ENCODE measurements around the gene PRKCE.

The PRKCE gene

GRCh38 chr2:45770811-45771210 lies 119.3 kb downstream of the PRKCE start:
- WGBS, result 42% methylated on average over 1 of the region's 1 CpG

DNA sequence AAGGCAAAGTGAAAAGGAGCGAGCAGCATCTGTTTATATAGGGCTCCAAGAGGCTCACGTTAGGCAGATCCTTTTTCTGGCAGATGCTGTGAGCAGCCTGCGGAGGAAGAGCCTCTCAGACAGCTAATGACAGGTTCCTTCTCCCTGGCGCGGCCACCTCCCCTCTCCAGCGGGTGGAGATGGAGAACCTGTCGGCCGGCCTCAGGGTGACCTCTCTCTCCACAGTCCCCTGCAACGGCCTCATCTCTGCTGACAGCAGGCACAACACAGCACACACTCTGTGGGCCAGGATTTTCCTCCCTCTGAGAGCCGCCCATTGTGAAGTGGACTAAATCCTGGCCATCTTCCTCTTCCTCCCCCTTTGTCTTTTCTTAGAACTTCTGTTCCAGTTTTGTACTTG lies 119.8 kb downstream of the PRKCE start:
- H3K4me2 ChIP-seq (ENCODE audit: low read length, poor library complexity, severe bottlenecking), result no peak overlapping the region
- peaks cover 0 to 5% of the 10 kb centered on the region in 2 experiments for H3K27me3 ChIP-seq (ENCODE audit: control insufficient read depth in 1 of 2, insufficient read depth in 1 of 2, low read length in 2 of 2)
- no peak overlapping the region for H3K4ac ChIP-seq (ENCODE audit: low read depth in 1 of 2, low read length in 2 of 2)
- peaks cover 4% of the 10 kb centered on the region for H3K79me1 ChIP-seq (replicated peaks; ENCODE audit: low read length, poor library complexity, severe bottlenecking)
- H4K91ac ChIP-seq (ENCODE audit: low read length), result no peak overlapping the region
- WGBS, result 56% methylated on average over 10 of the region's 10 CpGs
- peak; percentile 23 for DNase-seq
- peak overlapping the region; percentile 69 for H3K9ac ChIP-seq (ENCODE audit: low read length)
- H3K14ac ChIP-seq (ENCODE audit: low read length in 2 of 2), result no peak overlapping the region
- H2BK5ac ChIP-seq (ENCODE audit: low read depth, low read length, poor library complexity, severe bottlenecking), result no peak overlapping the region
- no peak overlapping the region for H2AFZ ChIP-seq (ENCODE audit: low read depth, low read length)
- H2BK120ac ChIP-seq (ENCODE audit: low read depth, low read length), result no peak overlapping the region
- H2BK15ac ChIP-seq (ENCODE audit: low read depth, poor library complexity, severe bottlenecking), result no peak overlapping the region
- H3K27ac ChIP-seq (ENCODE audit: low read length, poor library complexity, severe bottlenecking), result no peak overlapping the region
- no peak overlapping the region for H2BK12ac ChIP-seq (ENCODE audit: low read length in 2 of 2)
- H4K8ac ChIP-seq (ENCODE audit: low read length), result no peak overlapping the region
- H3K9me3 ChIP-seq (ENCODE audit: control insufficient read depth, low read length), result no peaks in the 10 kb centered on the region
- H3K4me3 ChIP-seq (ENCODE audit: insufficient read depth in 1 of 2, low read depth in 1 of 2, low read length in 2 of 2), result peak overlapping the region in 1 of 2 experiments; percentile 73
- peaks cover 0 to 5% of the 10 kb centered on the region in 2 experiments for H3K36me3 ChIP-seq (ENCODE audit: control insufficient read depth in 1 of 2, insufficient read depth in 2 of 2, low read depth in 1 of 2, low read length in 2 of 2)
- no peak overlapping the region for H2AK5ac ChIP-seq (ENCODE audit: low read length, severe bottlenecking)
- H3K4me1 ChIP-seq (ENCODE audit: control insufficient read depth, insufficient read depth, low read depth, low read length), result no peaks in the 10 kb centered on the region
- H3K23ac ChIP-seq (ENCODE audit: low read length in 2 of 2), result no peak overlapping the region
- no peak overlapping the region for H3K18ac ChIP-seq (ENCODE audit: low read depth in 1 of 2, low read length in 2 of 2)

More at GRCh38 chr2:45770811-45771210, 119.3 kb downstream of the PRKCE start:
- DNase-seq, result peak; percentile 58
- Histone ChIP-seq H2BK5ac (ENCODE audit: low read depth, low read length, poor library complexity, severe bottlenecking) (no peak overlapping the region), H2BK15ac (ENCODE audit: low read depth, poor library complexity, severe bottlenecking) (no peak overlapping the region), H3K27me3 (ENCODE audit: control insufficient read depth in 1 of 2, insufficient read depth in 1 of 2, low read length in 2 of 2) (peaks cover 0 to 5% of the 10 kb centered on the region in 2 experiments), H3K4me2 (ENCODE audit: low read length, poor library complexity, severe bottlenecking) (no peak overlapping the region), H3K18ac (ENCODE audit: low read depth in 1 of 2, low read length in 2 of 2) (no peak overlapping the region), H3K36me3 (ENCODE audit: control insufficient read depth in 1 of 2, insufficient read depth in 2 of 2, low read depth in 1 of 2, low read length in 2 of 2) (peaks cover 0 to 5% of the 10 kb centered on the region in 2 experiments), H3K23ac (ENCODE audit: low read length in 2 of 2) (no peak overlapping the region), H2BK120ac (ENCODE audit: low read depth, low read length) (no peak overlapping the region), H3K9me3 (ENCODE audit: control insufficient read depth, low read length) (no peaks in the 10 kb centered on the region), H4K91ac (ENCODE audit: low read length) (no peak overlapping the region), H3K9ac (ENCODE audit: low read length) (peak overlapping the region; percentile 69), H2AK5ac (ENCODE audit: low read length, severe bottlenecking) (no peak overlapping the region), H3K4me3 (ENCODE audit: insufficient read depth in 1 of 2, low read depth in 1 of 2, low read length in 2 of 2) (peak overlapping the region in 1 of 2 experiments; percentile 73), H3K4ac (ENCODE audit: low read depth in 1 of 2, low read length in 2 of 2) (no peak overlapping the region), H3K4me1 (ENCODE audit: control insufficient read depth, insufficient read depth, low read depth, low read length) (no peaks in the 10 kb centered on the region), H3K79me1 (replicated peaks; ENCODE audit: low read length, poor library complexity, severe bottlenecking) (peaks cover 5% of the 10 kb centered on the region), H4K8ac (ENCODE audit: low read length) (no peak overlapping the region), H2BK12ac (ENCODE audit: low read length in 2 of 2) (no peak overlapping the region), H2AFZ (ENCODE audit: low read depth, low read length) (no peak overlapping the region), H3K27ac (ENCODE audit: low read length, poor library complexity, severe bottlenecking) (no peak overlapping the region), H3K14ac (ENCODE audit: low read length in 2 of 2) (no peak overlapping the region)

GRCh38 chr2:45772038-45772437 lies 120.6 kb downstream of the PRKCE start:
- H3K9ac ChIP-seq (ENCODE audit: low read length), result no peak overlapping the region
- DNase-seq, result no peak
- no peak overlapping the region for H2BK15ac ChIP-seq (ENCODE audit: low read depth, poor library complexity, severe bottlenecking)
- no peak overlapping the region for H2AFZ ChIP-seq (ENCODE audit: low read depth, low read length)
- no peak overlapping the region for H2BK120ac ChIP-seq (ENCODE audit: low read depth, low read length)
- no peak overlapping the region for H3K14ac ChIP-seq (ENCODE audit: low read length in 2 of 2)
- no peak overlapping the region for H4K8ac ChIP-seq (ENCODE audit: low read length)
- peaks cover 0 to 5% of the 10 kb centered on the region in 2 experiments for H3K27me3 ChIP-seq (ENCODE audit: control insufficient read depth in 1 of 2, insufficient read depth in 1 of 2, low read length in 2 of 2)
- H3K4ac ChIP-seq (ENCODE audit: low read depth in 1 of 2, low read length in 2 of 2), result no peak overlapping the region
- H2BK5ac ChIP-seq (ENCODE audit: low read depth, low read length, poor library complexity, severe bottlenecking), result no peak overlapping the region
- H3K36me3 ChIP-seq (ENCODE audit: control insufficient read depth in 1 of 2, insufficient read depth in 2 of 2, low read depth in 1 of 2, low read length in 2 of 2), result peaks cover 0 to 5% of the 10 kb centered on the region in 2 experiments
- H3K27ac ChIP-seq (ENCODE audit: low read length, poor library complexity, severe bottlenecking), result no peak overlapping the region
- peaks cover 4% of the 10 kb centered on the region for H3K79me1 ChIP-seq (replicated peaks; ENCODE audit: low read length, poor library complexity, severe bottlenecking)
- H2BK12ac ChIP-seq (ENCODE audit: low read length in 2 of 2), result no peak overlapping the region
- H2AK5ac ChIP-seq (ENCODE audit: low read length, severe bottlenecking), result no peak overlapping the region
- H3K23ac ChIP-seq (ENCODE audit: low read length in 2 of 2), result no peak overlapping the region
- H3K9me3 ChIP-seq (ENCODE audit: control insufficient read depth, low read length), result no peaks in the 10 kb centered on the region
- WGBS, result 47% methylated on average over 2 of the region's 2 CpGs
- no peak overlapping the region for H3K4me3 ChIP-seq (ENCODE audit: insufficient read depth in 1 of 2, low read depth in 1 of 2, low read length in 2 of 2)
- no peak overlapping the region for H4K91ac ChIP-seq (ENCODE audit: low read length)
- no peaks in the 10 kb centered on the region for H3K4me1 ChIP-seq (ENCODE audit: control insufficient read depth, insufficient read depth, low read depth, low read length)
- no peak overlapping the region for H3K18ac ChIP-seq (ENCODE audit: low read depth in 1 of 2, low read length in 2 of 2)
- no peak overlapping the region for H3K4me2 ChIP-seq (ENCODE audit: low read length, poor library complexity, severe bottlenecking)

- Histone ChIP-seq H3K23ac (ENCODE audit: low read length in 2 of 2) (no peak overlapping the region), H3K9me3 (ENCODE audit: control insufficient read depth, low read length) (no peaks in the 10 kb centered on the region), H3K27me3 (ENCODE audit: control insufficient read depth in 1 of 2, insufficient read depth in 1 of 2, low read length in 2 of 2) (peaks cover 0 to 5% of the 10 kb centered on the region in 2 experiments), H3K27ac (ENCODE audit: low read length, poor library complexity, severe bottlenecking) (no peak overlapping the region), H2AFZ (ENCODE audit: low read depth, low read length) (no peak overlapping the region), H4K91ac (ENCODE audit: low read length) (no peak overlapping the region), H2BK120ac (ENCODE audit: low read depth, low read length) (no peak overlapping the region), H3K18ac (ENCODE audit: low read depth in 1 of 2, low read length in 2 of 2) (no peak overlapping the region), H4K8ac (ENCODE audit: low read length) (peak overlapping the region; percentile 23), H2AK5ac (ENCODE audit: low read length, severe bottlenecking) (no peak overlapping the region), H3K4me1 (ENCODE audit: control insufficient read depth, insufficient read depth, low read depth, low read length) (peaks cover 1% of the 10 kb centered on the region), H2BK12ac (ENCODE audit: low read length in 2 of 2) (no peak overlapping the region), H3K36me3 (ENCODE audit: control insufficient read depth in 1 of 2, insufficient read depth in 2 of 2, low read depth in 1 of 2, low read length in 2 of 2) (peaks cover 0 to 5% of the 10 kb centered on the region in 2 experiments), H3K14ac (ENCODE audit: low read length in 2 of 2) (no peak overlapping the region), H3K79me1 (replicated peaks; ENCODE audit: low read length, poor library complexity, severe bottlenecking) (peaks cover 5% of the 10 kb centered on the region), H2BK5ac (ENCODE audit: low read depth, low read length, poor library complexity, severe bottlenecking) (no peak overlapping the region), H3K4me3 (ENCODE audit: insufficient read depth in 1 of 2, low read depth in 1 of 2, low read length in 2 of 2) (no peak overlapping the region), H3K4ac (ENCODE audit: low read depth in 1 of 2, low read length in 2 of 2) (no peak overlapping the region), H3K4me2 (ENCODE audit: low read length, poor library complexity, severe bottlenecking) (no peak overlapping the region), H2BK15ac (ENCODE audit: low read depth, poor library complexity, severe bottlenecking) (no peak overlapping the region), H3K9ac (ENCODE audit: low read length) (no peak overlapping the region)
- 94% methylated on average over 8 of the region's 9 CpGs for WGBS
- no peak for DNase-seq
These were observed 122.4 kb downstream of the PRKCE start for GRCh38 chr2:45773909-45774308.

Data from mesenchymal stem cell (in vitro differentiated cells and primary cell).